HEK293 (cell line): ENCODE measurements around the gene RLF.
A peak's percentile ranks its signal among the peaks of the same experiment; 100 is the strongest.

ENCODE experiments used
- CTCF ChIA-PET: fragments of 350-600 bp; formaldehyde crosslinking; extraction: SDS; loops from one replicate; lab custom pipeline; 2021; ENCODE audit warnings: antibody characterized with exemption; lab: Yijun Ruan, JAX
- POLR2A ChIA-PET: fragments of 300-600 bp; formaldehyde crosslinking; extraction: SDS; loops from one replicate; lab custom pipeline; 2020; ENCODE audit warnings: antibody characterized with exemption, inconsistent platforms; lab: Yijun Ruan, JAX
- H3K27ac ChIP-seq: fragments of 200-500 bp; sonication (Bioruptor generic); 2 replicates; pipeline ENCODE4 v1.5.1; 2014; ENCODE audit warnings: low read depth, low read length, control low read depth, inconsistent platforms; ENCODE audit errors: extremely low read depth
- H3K36me3 ChIP-seq, 2 experiments: fragments of 200-500 bp in 1 of 2; sonication (Bioruptor generic) in 1 of 2; 1 replicate in 1 of 2; 2 replicates in 1 of 2; pipeline ENCODE4 v1.5.1; 2014 to 2017; ENCODE audit warnings: inconsistent platforms in 2 of 2, low read length in 2 of 2; ENCODE audit not compliant: control insufficient read depth in 2 of 2, insufficient read depth in 1 of 2
- H3K4me1 ChIP-seq: fragments of 200-500 bp; sonication (Bioruptor generic); 2 replicates; pipeline ENCODE4 v1.5.1; 2014; ENCODE audit warnings: mild to moderate bottlenecking, low read length, inconsistent platforms; ENCODE audit not compliant: control insufficient read depth, insufficient read depth
- H3K4me3 ChIP-seq: 2 replicates; pipeline ENCODE4 v1.5.1; 2011; ENCODE audit warnings: low read depth, mild to moderate bottlenecking, control low read depth, low read length, moderate library complexity
- H3K9me3 ChIP-seq: fragments of 200-500 bp; sonication (Bioruptor generic); 2 replicates; pipeline ENCODE4 v1.5.1; 2014; ENCODE audit warnings: low read depth, low read length, inconsistent platforms; ENCODE audit not compliant: control insufficient read depth, insufficient read depth
- KLF17 ChIP-seq: fragments of 450-650 bp; formaldehyde crosslinking; IDR thresholded peaks from 2 replicates; pipeline ENCODE4 v1.5.1; 2016; ENCODE audit warnings: missing biosample characterization, missing genetic modification characterization
- PRDM10 ChIP-seq: fragments of 450-650 bp; formaldehyde crosslinking; IDR thresholded peaks from 2 replicates; pipeline ENCODE4 v1.5.1; 2016; ENCODE audit warnings: missing biosample characterization, missing genetic modification characterization
- SCRT1 ChIP-seq: fragments of 450-650 bp; formaldehyde crosslinking; IDR thresholded peaks from 2 replicates; pipeline ENCODE4 v1.5.1; 2016; ENCODE audit warnings: missing biosample characterization, missing genetic modification characterization, borderline replicate concordance
- SCRT2 ChIP-seq: fragments of 450-650 bp; formaldehyde crosslinking; IDR thresholded peaks from 2 replicates; pipeline ENCODE4 v1.5.1; 2016; ENCODE audit warnings: missing biosample characterization, missing genetic modification characterization
- ZBTB10 ChIP-seq: fragments of 450-650 bp; formaldehyde crosslinking; IDR thresholded peaks from 2 replicates; pipeline ENCODE4 v1.5.1; 2016; ENCODE audit warnings: missing biosample characterization, missing genetic modification characterization
- ZBTB7A ChIP-seq: fragments of 450-650 bp; formaldehyde crosslinking; IDR thresholded peaks from 2 replicates; pipeline ENCODE4 v1.5.1; 2016; ENCODE audit warnings: low read depth, missing biosample characterization, missing genetic modification characterization
- ZNF184 ChIP-seq: fragments of 450-650 bp; IDR thresholded peaks from 2 replicates; pipeline ENCODE4 v1.5.1; 2018; ENCODE audit warnings: missing biosample characterization, mild to moderate bottlenecking, missing genetic modification characterization
- ZNF2 ChIP-seq: fragments of 450-650 bp; formaldehyde crosslinking; IDR thresholded peaks from 2 replicates; pipeline ENCODE4 v1.5.1; 2016; ENCODE audit warnings: missing biosample characterization, missing genetic modification characterization
- ZNF223 ChIP-seq: fragments of 450-650 bp; formaldehyde crosslinking; IDR thresholded peaks from 2 replicates; pipeline ENCODE4 v1.5.1; 2016; ENCODE audit warnings: missing biosample characterization, missing genetic modification characterization
- ZNF473 ChIP-seq: fragments of 450-650 bp; formaldehyde crosslinking; IDR thresholded peaks from 2 replicates; pipeline ENCODE4 v1.5.1; 2017; ENCODE audit warnings: missing biosample characterization, missing genetic modification characterization
- ZNF560 ChIP-seq: fragments of 450-650 bp; formaldehyde crosslinking; IDR thresholded peaks from 2 replicates; pipeline ENCODE4 v1.5.1; 2017; ENCODE audit warnings: missing biosample characterization, missing genetic modification characterization, borderline replicate concordance
- ZNF610 ChIP-seq: fragments of 450-650 bp; formaldehyde crosslinking; IDR thresholded peaks from 2 replicates; pipeline ENCODE4 v1.5.1; 2016; ENCODE audit warnings: missing biosample characterization, missing genetic modification characterization, borderline replicate concordance
- ZNF658 ChIP-seq: fragments of 450-650 bp; formaldehyde crosslinking; IDR thresholded peaks from 2 replicates; pipeline ENCODE4; 2016; ENCODE audit warnings: missing biosample characterization, missing genetic modification characterization
- ZNF776 ChIP-seq: fragments of 450-650 bp; formaldehyde crosslinking; IDR thresholded peaks from 2 replicates; pipeline ENCODE4 v1.5.0; 2017; ENCODE audit warnings: missing biosample characterization, missing genetic modification characterization, borderline replicate concordance
- ZNF792 ChIP-seq: fragments of 450-650 bp; formaldehyde crosslinking; IDR thresholded peaks from 2 replicates; pipeline ENCODE4 v1.5.1; 2016; ENCODE audit warnings: missing biosample characterization, missing genetic modification characterization
- ZNF843 ChIP-seq: fragments of 450-650 bp; formaldehyde crosslinking; IDR thresholded peaks from 2 replicates; pipeline ENCODE4 v1.5.1; 2016; ENCODE audit warnings: missing biosample characterization, missing genetic modification characterization
- TF ChIP-seq, protein P1 (sequence below): fragments of 450-650 bp; formaldehyde crosslinking; IDR thresholded peaks from 2 replicates; pipeline ENCODE4 v1.5.1; 2016; ENCODE audit warnings: missing biosample characterization, missing genetic modification characterization
- TF ChIP-seq, protein P2 (sequence below): fragments of 450-650 bp; IDR thresholded peaks from 2 replicates; pipeline ENCODE4 v1.5.1; 2018; ENCODE audit warnings: missing biosample characterization, mild to moderate bottlenecking, missing genetic modification characterization

RLF gene

DNA sequence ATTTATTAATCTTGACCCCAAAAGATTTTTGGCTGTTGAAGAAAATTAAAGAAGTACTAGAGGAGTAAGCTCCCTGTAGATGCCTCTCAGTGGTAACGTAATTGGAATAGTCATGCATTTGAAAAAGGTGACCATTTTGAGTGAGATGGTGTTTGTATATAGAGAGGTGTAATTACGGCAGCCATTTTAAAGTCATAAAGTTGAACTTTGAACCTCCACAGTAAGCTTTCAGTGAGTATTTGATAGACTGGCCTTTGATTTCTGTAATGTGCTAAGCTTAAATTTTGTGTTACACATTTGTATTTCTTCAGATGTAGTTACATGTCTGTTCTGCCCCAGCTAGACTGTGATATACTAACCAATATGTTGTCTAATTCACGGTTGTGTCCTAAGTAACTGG is 65.0 kb downstream of the RLF start:
- H3K27ac ChIP-seq, result no peak overlapping the region
- H3K4me1 ChIP-seq, result no peaks in the 10 kb centered on the region
- TF ChIP-seq ZNF184 (tag by site-specific recombination) (no peak), ZNF843 (tag by site-specific recombination) (no peak), ZNF792 (tag by site-specific recombination) (no peak)
- CTCF ChIA-PET, result interaction anchor here (0.6 to 1.0 kb wide), 5 partner anchors 13 to 305 kb away, joined by 3 to 4 read pairs (median 3); partner anchors contain the start of gene RLF
- H3K4me3 ChIP-seq, result no peak overlapping the region
- POLR2A ChIA-PET, result interaction anchor here (0.6 to 0.9 kb wide), 2 partner anchors 31 to 48 kb away, joined by 3 to 8 read pairs; partner anchors contain the start of gene ZMPSTE24
- no peaks in the 10 kb centered on the region for H3K9me3 ChIP-seq
- H3K36me3 ChIP-seq, result peaks cover 5 to 22% of the 10 kb centered on the region in 2 experiments; a peak in 2 of 3 replicates

DNA sequence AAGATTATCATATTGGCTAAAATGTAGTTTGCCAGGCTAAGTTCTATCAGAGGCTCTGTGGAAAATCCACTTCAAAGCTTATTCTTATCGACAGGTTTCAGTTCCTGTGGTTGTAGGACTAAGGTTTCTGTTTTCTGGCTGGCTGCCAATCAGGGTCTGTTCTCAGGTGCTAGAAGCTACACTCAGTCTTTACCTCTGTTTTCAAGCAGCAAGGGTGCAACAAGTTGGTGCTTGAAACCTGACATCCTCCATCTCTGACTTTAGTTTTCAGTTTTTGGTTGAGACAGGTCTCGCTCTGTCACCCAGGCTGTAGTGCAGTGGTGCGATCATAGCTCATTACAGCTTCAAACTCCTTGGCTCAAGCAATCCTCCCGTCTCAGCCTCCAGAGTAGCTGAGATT is 71.3 kb downstream of the RLF start:
- CTCF ChIA-PET, result no interaction called here
- Histone ChIP-seq H3K4me3 (no peak overlapping the region), H3K27ac (no peak overlapping the region)
- peak; percentile 74 for TF ChIP-seq SCRT2 (tag by site-specific recombination)
- 0 out of 2 replicates have a peak, but pooled peaks have one; percentile 57 for TF ChIP-seq SCRT1 (tag by site-specific recombination)
- TF ChIP-seq KLF17 (tag by site-specific recombination), result no peak
- TF ChIP-seq, all 188 proteins: peak for 2
- POLR2A ChIA-PET, result no interaction called here
- Histone ChIP-seq H3K9me3 (no peaks in the 10 kb centered on the region), H3K4me1 (no peaks in the 10 kb centered on the region), H3K36me3 (peaks cover 30 to 66% of the 10 kb centered on the region in 2 experiments)

- peaks cover 16 to 49% of the 10 kb centered on the region in 2 experiments for H3K36me3 ChIP-seq
- no peaks in the 10 kb centered on the region for H3K9me3 ChIP-seq
- no peak overlapping the region for H3K4me3 ChIP-seq
- ChIA-PET POLR2A (interaction anchor here (0.6 kb wide), 1 partner anchor 45 kb away, joined by 3 read pairs; no protein-coding TSS in a partner anchor), CTCF (interaction anchor here (0.6 to 1.0 kb wide), 4 partner anchors 14 to 96 kb away, joined by 3 to 4 read pairs (median 4); no protein-coding TSS in a partner anchor)
- no peak overlapping the region for H3K27ac ChIP-seq
- no peaks in the 10 kb centered on the region for H3K4me1 ChIP-seq
- TF ChIP-seq, protein P1, sequence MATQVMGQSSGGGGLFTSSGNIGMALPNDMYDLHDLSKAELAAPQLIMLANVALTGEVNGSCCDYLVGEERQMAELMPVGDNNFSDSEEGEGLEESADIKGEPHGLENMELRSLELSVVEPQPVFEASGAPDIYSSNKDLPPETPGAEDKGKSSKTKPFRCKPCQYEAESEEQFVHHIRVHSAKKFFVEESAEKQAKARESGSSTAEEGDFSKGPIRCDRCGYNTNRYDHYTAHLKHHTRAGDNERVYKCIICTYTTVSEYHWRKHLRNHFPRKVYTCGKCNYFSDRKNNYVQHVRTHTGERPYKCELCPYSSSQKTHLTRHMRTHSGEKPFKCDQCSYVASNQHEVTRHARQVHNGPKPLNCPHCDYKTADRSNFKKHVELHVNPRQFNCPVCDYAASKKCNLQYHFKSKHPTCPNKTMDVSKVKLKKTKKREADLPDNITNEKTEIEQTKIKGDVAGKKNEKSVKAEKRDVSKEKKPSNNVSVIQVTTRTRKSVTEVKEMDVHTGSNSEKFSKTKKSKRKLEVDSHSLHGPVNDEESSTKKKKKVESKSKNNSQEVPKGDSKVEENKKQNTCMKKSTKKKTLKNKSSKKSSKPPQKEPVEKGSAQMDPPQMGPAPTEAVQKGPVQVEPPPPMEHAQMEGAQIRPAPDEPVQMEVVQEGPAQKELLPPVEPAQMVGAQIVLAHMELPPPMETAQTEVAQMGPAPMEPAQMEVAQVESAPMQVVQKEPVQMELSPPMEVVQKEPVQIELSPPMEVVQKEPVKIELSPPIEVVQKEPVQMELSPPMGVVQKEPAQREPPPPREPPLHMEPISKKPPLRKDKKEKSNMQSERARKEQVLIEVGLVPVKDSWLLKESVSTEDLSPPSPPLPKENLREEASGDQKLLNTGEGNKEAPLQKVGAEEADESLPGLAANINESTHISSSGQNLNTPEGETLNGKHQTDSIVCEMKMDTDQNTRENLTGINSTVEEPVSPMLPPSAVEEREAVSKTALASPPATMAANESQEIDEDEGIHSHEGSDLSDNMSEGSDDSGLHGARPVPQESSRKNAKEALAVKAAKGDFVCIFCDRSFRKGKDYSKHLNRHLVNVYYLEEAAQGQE (tag by site-specific recombination), result no peak
- TF ChIP-seq ZBTB7A, result no peak
- no peak for TF ChIP-seq ZNF658 (tag by site-specific recombination)
- no peak for TF ChIP-seq PRDM10
- no peak for TF ChIP-seq ZNF610 (tag by site-specific recombination)
- TF ChIP-seq ZNF2, result no peak
- TF ChIP-seq, protein P2, sequence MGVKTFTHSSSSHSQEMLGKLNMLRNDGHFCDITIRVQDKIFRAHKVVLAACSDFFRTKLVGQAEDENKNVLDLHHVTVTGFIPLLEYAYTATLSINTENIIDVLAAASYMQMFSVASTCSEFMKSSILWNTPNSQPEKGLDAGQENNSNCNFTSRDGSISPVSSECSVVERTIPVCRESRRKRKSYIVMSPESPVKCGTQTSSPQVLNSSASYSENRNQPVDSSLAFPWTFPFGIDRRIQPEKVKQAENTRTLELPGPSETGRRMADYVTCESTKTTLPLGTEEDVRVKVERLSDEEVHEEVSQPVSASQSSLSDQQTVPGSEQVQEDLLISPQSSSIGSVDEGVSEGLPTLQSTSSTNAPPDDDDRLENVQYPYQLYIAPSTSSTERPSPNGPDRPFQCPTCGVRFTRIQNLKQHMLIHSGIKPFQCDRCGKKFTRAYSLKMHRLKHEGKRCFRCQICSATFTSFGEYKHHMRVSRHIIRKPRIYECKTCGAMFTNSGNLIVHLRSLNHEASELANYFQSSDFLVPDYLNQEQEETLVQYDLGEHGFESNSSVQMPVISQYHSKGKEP, result no peak
- no peak for TF ChIP-seq ZNF776 (tag by site-specific recombination)
- no peak for TF ChIP-seq ZNF473 (tag by site-specific recombination)
- TF ChIP-seq ZNF223, result no peak
- TF ChIP-seq ZBTB10 (tag by site-specific recombination), result no peak
- TF ChIP-seq ZNF560 (tag by site-specific recombination), result no peak
These were observed 78.4 kb downstream of the RLF start for GRCh38 chr1:40239626-40240025.
